ENCODE data around the gene TIPIN. TPM values are rescaled to one million over a fixed set of nuclear protein-coding genes. Genes with fewer than 3 reads are reported as not detected.

TIPIN gene
- total RNA-seq, 1 experiment from 2014 or later = 19.7 TPM

DNA sequence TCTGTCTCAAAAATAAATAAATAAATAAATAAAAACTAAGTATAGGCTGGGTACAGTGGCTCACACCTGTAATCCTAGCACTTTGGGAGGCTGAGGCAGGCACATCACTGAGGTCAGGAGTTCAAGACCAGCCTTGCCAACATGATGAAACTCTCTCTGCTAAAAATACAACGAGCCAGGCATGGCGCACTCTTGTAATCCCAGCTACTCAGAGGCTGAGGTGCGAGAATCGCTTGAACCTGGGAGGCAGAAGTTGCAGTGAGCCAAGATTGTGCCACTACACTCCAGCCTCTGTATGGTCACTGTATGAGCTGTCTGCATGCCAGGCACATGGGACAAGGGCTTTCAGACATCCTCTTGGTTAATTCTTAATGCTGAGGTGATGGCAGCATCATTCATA is 28.7 kb downstream of the TIPIN start:
- Histone ChIP-seq H3K4me1 (ENCODE audit: control insufficient read depth, insufficient read depth, low read length) (no peaks in the 10 kb centered on the region), H3K27ac (ENCODE audit: low read length) (no peak overlapping the region), H3K36me3 (ENCODE audit: control insufficient read depth, insufficient read depth, low read length) (peaks cover 13% of the 10 kb centered on the region; the same call in 1 of the 2 replicates), H3K27me3 (ENCODE audit: control insufficient read depth, insufficient read depth, low read length) (no peaks in the 10 kb centered on the region), H3K9me3 (ENCODE audit: control insufficient read depth, insufficient read depth, low read depth, low read length) (no peaks in the 10 kb centered on the region), H3K4me3 (ENCODE audit: low read depth in 2 of 2, low read length in 2 of 2) (no peak overlapping the region)
- ATAC-seq (no peak), DNase-seq (ENCODE audit: low read depth, low spot score) (no peak)
- ChIA-PET POLR2A (interaction anchor here (0.5 kb wide), 1 partner anchor 1022 kb away, joined by 4 read pairs; no protein-coding TSS in a partner anchor), CTCF (no interaction called here)
- TF ChIP-seq, protein P1, sequence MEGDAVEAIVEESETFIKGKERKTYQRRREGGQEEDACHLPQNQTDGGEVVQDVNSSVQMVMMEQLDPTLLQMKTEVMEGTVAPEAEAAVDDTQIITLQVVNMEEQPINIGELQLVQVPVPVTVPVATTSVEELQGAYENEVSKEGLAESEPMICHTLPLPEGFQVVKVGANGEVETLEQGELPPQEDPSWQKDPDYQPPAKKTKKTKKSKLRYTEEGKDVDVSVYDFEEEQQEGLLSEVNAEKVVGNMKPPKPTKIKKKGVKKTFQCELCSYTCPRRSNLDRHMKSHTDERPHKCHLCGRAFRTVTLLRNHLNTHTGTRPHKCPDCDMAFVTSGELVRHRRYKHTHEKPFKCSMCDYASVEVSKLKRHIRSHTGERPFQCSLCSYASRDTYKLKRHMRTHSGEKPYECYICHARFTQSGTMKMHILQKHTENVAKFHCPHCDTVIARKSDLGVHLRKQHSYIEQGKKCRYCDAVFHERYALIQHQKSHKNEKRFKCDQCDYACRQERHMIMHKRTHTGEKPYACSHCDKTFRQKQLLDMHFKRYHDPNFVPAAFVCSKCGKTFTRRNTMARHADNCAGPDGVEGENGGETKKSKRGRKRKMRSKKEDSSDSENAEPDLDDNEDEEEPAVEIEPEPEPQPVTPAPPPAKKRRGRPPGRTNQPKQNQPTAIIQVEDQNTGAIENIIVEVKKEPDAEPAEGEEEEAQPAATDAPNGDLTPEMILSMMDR (IDR thresholded peaks at IDR 0.05) = no peak
- TF ChIP-seq SIN3A (IDR thresholded peaks at IDR 0.05; ENCODE audit: borderline replicate concordance, insufficient read depth, low read depth, low read length) = no peak
- TF ChIP-seq REST (IDR thresholded peaks at IDR 0.05; ENCODE audit: insufficient read depth in 1 of 2, low read depth in 2 of 2, low read length in 1 of 2) = no peak
- no peak for TF ChIP-seq TCF7L2 (IDR thresholded peaks at IDR 0.05; ENCODE audit: low read depth, low read length)
- TF ChIP-seq POLR2AphosphoS5 (IDR thresholded peaks at IDR 0.05; ENCODE audit: low read depth, low read length) = no peak
- intact Hi-C loops (cut with micrococcal nuclease; ENCODE audit: unreplicated experiment) = no loop called here
- no TSS peak for BruUV-seq (replicated peaks)
- in situ Hi-C loops (cut with HindIII; ENCODE audit: low pct_unique_long_range_greater_than_20kb, low sequenced_read_pairs) = no loop called here

- POLR2A ChIA-PET = interaction anchor here (0.6 kb wide), 1 partner anchor 62 kb away, joined by 3 read pairs; no protein-coding TSS in a partner anchor
- BruUV-seq (replicated peaks) = no TSS peak
These were observed 30.4 kb downstream of the TIPIN start for GRCh38 chr15:66326051-66326450.

More at GRCh38 chr15:66326051-66326450, 30.4 kb downstream of the TIPIN start:
- H3K27ac ChIP-seq (ENCODE audit: low read length) = no peak overlapping the region
- intact Hi-C loops (cut with micrococcal nuclease; ENCODE audit: unreplicated experiment) (no loop called here), in situ Hi-C loops (cut with HindIII; ENCODE audit: low pct_unique_long_range_greater_than_20kb, low sequenced_read_pairs) (no loop called here)
- no peaks in the 10 kb centered on the region for H3K27me3 ChIP-seq (ENCODE audit: control insufficient read depth, insufficient read depth, low read length)
- no peak overlapping the region for H3K4me3 ChIP-seq (ENCODE audit: low read depth in 2 of 2, low read length in 2 of 2)
- peaks cover 15% of the 10 kb centered on the region; the same call in 1 of the 2 replicates for H3K36me3 ChIP-seq (ENCODE audit: control insufficient read depth, insufficient read depth, low read length)
- DNase-seq (ENCODE audit: low read depth, low spot score) = no peak
- H3K9me3 ChIP-seq (ENCODE audit: control insufficient read depth, insufficient read depth, low read depth, low read length) = no peaks in the 10 kb centered on the region
- no peaks in the 10 kb centered on the region for H3K4me1 ChIP-seq (ENCODE audit: control insufficient read depth, insufficient read depth, low read length)
- ATAC-seq = no peak
- CTCF ChIA-PET = no interaction called here
- TF ChIP-seq POLR2AphosphoS5 (IDR thresholded peaks at IDR 0.05; ENCODE audit: low read depth, low read length) = no peak
- TF ChIP-seq SIN3A (IDR thresholded peaks at IDR 0.05; ENCODE audit: borderline replicate concordance, insufficient read depth, low read depth, low read length) = no peak
- TF ChIP-seq, protein P1 (IDR thresholded peaks at IDR 0.05) = no peak
- no peak for TF ChIP-seq REST (IDR thresholded peaks at IDR 0.05; ENCODE audit: insufficient read depth in 1 of 2, low read depth in 2 of 2, low read length in 1 of 2)
- TF ChIP-seq TCF7L2 (IDR thresholded peaks at IDR 0.05; ENCODE audit: low read depth, low read length) = no peak
